Effector memory CD4-positive, alpha-beta T cell (primary cell): Measurements from ENCODE around the gene TOGARAM2.

Experiments used
- DNase-seq, 3 donors: peaks; one replicate each; pipeline ENCODE4 v3.0.0-alpha.2; 2020
- H3K27ac ChIP-seq: 2 replicates; pipeline ENCODE4 v1.7.0; 2013; ENCODE audit warnings: mild to moderate bottlenecking, low read length, moderate library complexity; ENCODE audit not compliant: insufficient read depth, poor library complexity, severe bottlenecking
- H3K27me3 ChIP-seq: replicated peaks from 2 replicates; pipeline ENCODE4 v1.7.0; 2013; ENCODE audit warnings: mild to moderate bottlenecking, low read length; ENCODE audit not compliant: insufficient read depth, control insufficient read depth, poor library complexity, severe bottlenecking
- H3K36me3 ChIP-seq: 2 replicates; pipeline ENCODE4 v1.7.0; 2013; ENCODE audit warnings: mild to moderate bottlenecking, low read length, moderate library complexity; ENCODE audit not compliant: control insufficient read depth, insufficient read depth
- H3K4me1 ChIP-seq: 2 replicates; pipeline ENCODE4 v1.7.0; 2013; ENCODE audit warnings: low read length, mild to moderate bottlenecking; ENCODE audit not compliant: control insufficient read depth, insufficient read depth, poor library complexity, severe bottlenecking
- H3K4me3 ChIP-seq: 2 replicates; pipeline ENCODE4 v1.7.0; 2013; ENCODE audit warnings: low read length, low read depth, mild to moderate bottlenecking; ENCODE audit not compliant: insufficient read depth, poor library complexity, severe bottlenecking
- H3K9me3 ChIP-seq: 2 replicates; pipeline ENCODE4 v1.7.0; 2013; ENCODE audit warnings: mild to moderate bottlenecking, low read length, moderate library complexity; ENCODE audit not compliant: control insufficient read depth

TOGARAM2 gene

DNA sequence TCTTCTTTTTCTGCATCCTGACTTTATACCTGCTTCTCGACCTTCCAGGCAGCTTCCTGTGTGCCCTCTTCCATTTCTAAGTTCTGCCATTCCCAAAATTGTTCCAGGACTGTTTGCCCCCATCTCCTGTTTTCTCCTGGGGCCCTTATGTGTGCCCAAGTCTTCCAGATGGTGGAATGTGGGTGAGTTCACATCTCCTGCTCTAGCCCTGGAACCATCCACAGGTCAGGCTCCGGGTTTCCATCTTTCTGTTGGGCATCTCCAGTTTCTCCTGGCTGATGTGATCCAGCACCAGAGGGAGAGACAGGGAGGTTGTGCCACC is 25.8 kb downstream of the TOGARAM2 start:
- H3K9me3 ChIP-seq: no peaks in the 10 kb centered on the region
- H3K27ac ChIP-seq: no peak overlapping the region
- H3K36me3 ChIP-seq: no peaks in the 10 kb centered on the region
- no peak overlapping the region for H3K4me3 ChIP-seq
- H3K27me3 ChIP-seq: no peaks in the 10 kb centered on the region
- peaks cover 34% of the 10 kb centered on the region for H3K4me1 ChIP-seq
- no peak for DNase-seq

DNA sequence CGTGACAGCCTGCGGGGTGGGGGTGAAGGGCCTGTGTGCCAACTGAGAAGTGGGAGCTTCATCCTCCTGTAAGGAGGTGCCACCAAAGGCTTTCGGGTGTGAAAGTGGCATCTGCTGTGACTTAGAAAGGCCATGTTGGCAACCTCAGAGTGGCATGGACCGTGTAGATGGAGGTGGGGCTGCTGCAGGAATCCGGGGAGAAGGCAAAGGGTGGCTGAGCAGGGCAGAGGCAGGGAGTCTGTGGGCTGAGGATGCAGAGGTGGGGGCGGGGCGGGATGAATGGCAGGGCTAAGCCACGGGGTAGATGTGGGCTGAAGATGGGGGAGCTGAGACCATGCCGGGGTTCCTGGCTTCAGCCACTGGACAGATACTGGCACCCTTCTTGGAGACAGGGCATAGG is 28.2 kb downstream of the TOGARAM2 start:
- Histone ChIP-seq H3K4me1 (peaks cover 57% of the 10 kb centered on the region), H3K36me3 (no peaks in the 10 kb centered on the region), H3K27ac (peak overlapping the region; percentile 83), H3K4me3 (no peak overlapping the region), H3K27me3 (no peaks in the 10 kb centered on the region), H3K9me3 (no peaks in the 10 kb centered on the region)
- no peak for DNase-seq

DNA sequence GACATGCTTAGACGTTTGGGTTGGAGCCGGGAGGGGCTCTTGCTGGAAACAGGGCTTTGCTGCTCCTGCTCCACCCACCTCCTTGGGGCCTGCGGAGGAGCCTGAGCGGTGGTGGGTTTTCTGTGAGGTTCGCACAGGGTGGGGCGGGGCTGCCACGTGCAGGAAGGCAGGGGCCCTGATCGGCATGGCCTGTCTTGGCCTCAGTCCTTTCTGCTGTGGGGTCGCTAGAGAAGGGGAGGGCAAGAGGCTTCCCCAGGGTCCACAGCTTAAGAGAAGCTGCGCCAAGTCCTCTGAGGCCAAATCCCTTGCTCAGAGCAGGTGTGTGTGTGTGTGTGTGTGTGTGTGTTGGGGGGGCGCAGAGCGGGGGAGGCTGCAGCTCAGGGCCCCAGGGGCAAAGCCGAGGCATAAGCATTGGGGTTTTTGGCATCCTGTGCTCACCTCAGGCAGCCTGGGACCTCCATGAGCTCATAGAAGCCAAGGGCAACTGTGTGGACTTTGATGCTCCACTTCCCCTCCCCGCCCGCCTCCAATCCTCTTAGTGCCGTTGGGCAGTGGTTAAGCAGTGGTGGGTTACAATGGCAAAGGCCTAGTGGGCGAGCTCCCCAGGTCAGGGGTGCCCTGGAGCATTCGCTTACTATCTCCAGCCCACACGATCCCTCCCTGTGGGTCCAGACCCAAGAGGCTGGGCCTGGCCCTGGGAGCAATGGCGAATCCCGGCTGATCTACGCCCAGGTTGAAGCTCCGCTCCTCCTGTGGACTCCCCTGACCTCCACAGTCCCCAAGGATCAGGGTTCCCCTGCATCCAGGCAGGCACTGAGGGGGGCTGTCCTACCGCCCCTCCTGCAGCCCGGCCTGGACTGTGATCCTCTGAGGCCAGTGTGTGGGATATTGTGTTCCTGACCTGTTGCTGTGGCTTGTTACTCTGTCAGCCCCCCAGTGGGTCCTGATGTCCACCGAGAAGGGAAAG is 28.9 kb downstream of the TOGARAM2 start:
- Histone ChIP-seq H3K27me3 (no peaks in the 10 kb centered on the region), H3K4me1 (peaks cover 64% of the 10 kb centered on the region), H3K36me3 (no peaks in the 10 kb centered on the region), H3K9me3 (no peaks in the 10 kb centered on the region), H3K4me3 (no peak overlapping the region), H3K27ac (peak overlapping the region; percentile 83)
- DNase-seq: no peak

DNA sequence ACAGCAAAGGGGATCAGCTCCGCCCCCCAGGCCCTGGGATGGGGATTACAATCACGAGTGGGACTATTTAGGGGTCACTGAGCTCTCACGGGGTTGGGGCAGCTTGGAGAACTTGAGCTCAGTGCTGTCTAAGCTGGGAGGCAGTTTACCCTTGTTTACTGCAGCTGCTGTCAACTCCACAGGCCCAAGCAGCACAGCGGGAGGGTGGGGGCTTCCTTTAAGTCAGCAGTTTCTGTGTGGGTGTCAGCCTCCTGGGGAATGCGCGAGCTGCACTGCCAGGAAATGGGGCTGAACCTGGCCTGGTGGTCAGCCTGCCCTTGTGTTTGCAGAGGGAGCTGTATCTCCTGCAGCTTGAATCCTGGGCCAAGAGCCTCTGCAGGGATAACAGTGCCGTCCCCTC is 29.8 kb downstream of the TOGARAM2 start:
- H3K27ac ChIP-seq: peak overlapping the region; percentile 83
- no peaks in the 10 kb centered on the region for H3K27me3 ChIP-seq
- H3K4me3 ChIP-seq: no peak overlapping the region
- H3K9me3 ChIP-seq: no peaks in the 10 kb centered on the region
- peaks cover 74% of the 10 kb centered on the region for H3K4me1 ChIP-seq
- DNase-seq: peak; percentile 34 to 37 (median 36)
- no peaks in the 10 kb centered on the region for H3K36me3 ChIP-seq

DNA sequence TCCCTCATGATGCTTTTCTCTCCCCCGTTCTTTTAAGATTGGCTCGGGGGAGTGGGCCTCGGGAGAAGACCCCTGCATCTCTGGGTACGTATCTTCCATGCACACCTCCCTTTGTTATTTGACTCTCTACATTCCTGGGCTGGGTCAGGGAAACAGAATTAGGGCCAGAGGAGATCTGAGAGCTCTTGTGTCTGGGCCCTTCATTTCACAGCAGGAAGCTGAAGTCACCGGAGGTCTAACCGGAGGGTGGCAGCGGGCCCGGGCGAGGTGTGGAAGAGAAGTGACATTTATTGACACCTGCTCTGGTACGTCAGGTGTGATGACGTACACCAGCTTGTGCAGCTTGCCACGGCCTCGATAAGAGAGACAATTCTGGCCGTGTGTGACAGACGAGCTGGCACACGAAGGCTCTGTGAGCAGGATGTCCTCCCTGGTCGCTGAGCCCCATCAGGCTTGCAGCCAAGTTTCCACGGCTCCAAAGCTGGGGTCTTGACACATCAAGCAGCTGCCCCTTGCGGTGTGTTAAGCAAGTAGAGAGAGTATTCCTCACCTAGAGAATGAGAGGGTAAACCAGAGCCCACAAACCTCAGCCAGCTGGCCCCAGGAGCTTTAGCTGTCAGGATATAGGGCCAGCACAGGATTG is 30.4 kb downstream of the TOGARAM2 start:
- Histone ChIP-seq H3K36me3 (no peaks in the 10 kb centered on the region), H3K9me3 (no peaks in the 10 kb centered on the region), H3K27ac (peak overlapping the region; percentile 83), H3K4me1 (peaks cover 80% of the 10 kb centered on the region), H3K4me3 (no peak overlapping the region), H3K27me3 (no peaks in the 10 kb centered on the region)
- DNase-seq: peak; percentile 74 to 79 (median 76)

DNA sequence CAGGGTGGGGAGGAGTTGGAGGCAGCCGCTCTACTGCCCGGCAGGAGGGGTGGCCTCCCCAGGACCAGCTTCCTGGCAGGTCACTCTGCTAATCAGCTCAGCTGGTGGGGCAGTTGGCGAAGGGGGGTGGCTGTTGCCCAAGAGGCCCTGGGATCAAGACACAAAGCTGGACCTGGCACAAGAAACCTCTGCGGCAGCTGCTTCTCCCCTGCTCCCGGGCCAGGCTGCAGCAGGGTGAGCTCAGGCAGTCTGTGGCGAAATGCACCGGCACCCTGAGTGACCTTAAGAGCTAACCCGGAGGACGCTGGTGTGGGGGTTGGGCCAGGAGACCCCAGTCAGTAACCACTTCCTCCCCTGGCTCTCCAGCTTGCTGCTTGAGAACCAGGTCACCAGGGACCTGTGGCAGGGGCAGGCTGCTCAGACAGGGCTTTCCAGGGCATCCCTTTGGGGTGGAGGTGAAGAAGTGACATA is 31.1 kb downstream of the TOGARAM2 start:
- Histone ChIP-seq H3K36me3 (no peaks in the 10 kb centered on the region), H3K4me1 (peaks cover 86% of the 10 kb centered on the region), H3K4me3 (no peak overlapping the region), H3K9me3 (no peaks in the 10 kb centered on the region), H3K27ac (peak overlapping the region; percentile 83), H3K27me3 (no peaks in the 10 kb centered on the region)
- DNase-seq: peak; percentile 24 to 62 (median 33)

DNA sequence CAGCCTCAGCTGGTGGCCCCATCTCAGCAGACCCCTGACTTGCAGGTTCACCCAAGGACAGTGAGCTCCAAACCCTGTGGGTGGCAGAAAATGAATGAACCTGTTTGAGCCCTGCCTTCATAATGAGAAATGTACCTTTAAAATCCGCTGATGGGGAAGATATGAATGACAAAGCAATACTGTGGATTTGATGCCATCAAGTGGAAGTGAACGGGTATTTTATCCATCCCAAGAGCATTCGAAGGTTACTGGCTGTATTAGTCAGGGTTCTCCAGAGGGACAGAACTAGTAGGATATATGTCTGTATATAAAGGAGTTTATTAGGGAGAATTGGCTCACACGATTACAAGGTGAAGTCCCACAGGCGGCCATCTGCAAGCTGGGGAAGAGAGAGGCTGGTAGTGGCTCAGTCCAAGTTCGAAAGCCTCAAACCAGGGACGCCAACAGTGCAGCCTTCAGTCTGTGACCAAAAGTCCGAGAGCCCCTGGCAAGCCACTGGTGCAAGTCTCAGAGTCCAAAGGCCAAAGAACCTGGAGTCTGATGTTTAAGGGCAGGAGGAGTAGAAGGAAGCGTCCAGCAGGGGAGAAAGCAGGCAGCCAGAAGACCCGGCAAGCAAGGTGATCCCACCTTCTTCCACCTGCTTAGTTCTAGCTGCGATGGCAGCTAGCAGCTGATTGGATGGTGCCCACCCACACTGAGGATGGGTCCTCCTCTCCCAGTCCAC is 32.1 kb downstream of the TOGARAM2 start:
- Histone ChIP-seq H3K27me3 (no peaks in the 10 kb centered on the region), H3K36me3 (no peaks in the 10 kb centered on the region), H3K4me1 (peaks cover 86% of the 10 kb centered on the region), H3K9me3 (no peaks in the 10 kb centered on the region), H3K27ac (peak overlapping the region; percentile 83), H3K4me3 (no peak overlapping the region)
- DNase-seq: no peak

DNA sequence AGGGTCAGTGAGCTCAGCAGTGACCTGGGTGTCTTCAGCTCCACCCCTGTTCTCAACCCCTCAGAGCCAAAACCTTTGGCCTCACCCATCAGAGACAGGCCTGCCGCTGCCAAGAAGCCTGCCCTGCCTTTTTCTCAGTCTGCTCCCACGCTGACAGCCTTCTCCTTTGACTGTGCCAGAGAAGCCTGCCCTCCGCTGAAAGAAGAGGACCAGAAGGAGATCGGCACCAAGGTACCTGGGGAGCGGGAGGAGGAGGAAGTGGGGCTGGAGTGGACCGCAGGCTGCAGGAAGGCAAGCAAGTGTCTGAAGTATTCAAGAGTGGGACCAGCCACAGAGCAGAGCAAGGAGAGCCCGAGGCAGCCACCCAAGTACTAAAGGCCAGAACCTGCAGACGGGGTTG is 33.2 kb downstream of the TOGARAM2 start:
- Histone ChIP-seq H3K4me3 (no peak overlapping the region), H3K4me1 (peaks cover 78% of the 10 kb centered on the region), H3K9me3 (no peaks in the 10 kb centered on the region), H3K27ac (peak overlapping the region; percentile 83), H3K27me3 (no peaks in the 10 kb centered on the region), H3K36me3 (no peaks in the 10 kb centered on the region)
- DNase-seq: no peak

DNA sequence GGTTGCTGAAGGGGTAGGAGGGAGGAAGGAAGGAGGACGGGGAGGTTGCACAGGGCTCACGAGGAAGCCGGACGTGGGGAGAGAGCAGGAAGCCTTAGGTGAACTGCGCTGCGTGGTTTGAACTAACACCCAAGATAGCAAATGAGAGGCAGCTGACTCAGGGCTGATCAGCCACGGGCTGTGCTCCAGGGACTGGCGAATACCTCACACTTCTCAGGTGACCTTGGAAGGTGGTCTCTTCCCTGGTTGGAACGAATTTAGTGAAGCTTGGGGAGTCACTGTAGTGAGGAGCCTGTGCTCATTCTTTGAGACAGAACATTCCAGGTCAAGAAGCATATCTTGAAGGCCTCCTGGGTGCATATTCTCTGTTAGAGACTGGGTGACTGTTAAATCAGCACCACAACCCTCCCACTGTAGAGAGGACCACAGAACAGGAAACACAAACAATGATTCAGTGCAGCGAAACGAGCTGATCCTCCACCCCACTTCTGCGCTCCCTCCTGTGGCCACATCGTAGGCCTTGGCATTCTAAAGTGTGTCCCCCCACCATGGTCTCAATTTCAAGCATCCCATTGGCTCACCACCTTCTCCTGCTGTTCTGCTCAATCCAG is 33.8 kb downstream of the TOGARAM2 start:
- no peak overlapping the region for H3K4me3 ChIP-seq

More for the DNA sequence above, 33.8 kb downstream of the TOGARAM2 start:
- Histone ChIP-seq H3K36me3 (no peaks in the 10 kb centered on the region), H3K9me3 (no peaks in the 10 kb centered on the region), H3K27me3 (no peaks in the 10 kb centered on the region), H3K4me1 (peaks cover 72% of the 10 kb centered on the region), H3K27ac (peak overlapping the region; percentile 83)
- peak; percentile 47 to 68 (median 60) for DNase-seq
